Esophagus muscularis mucosa (tissue), 4 donors: ENCODE data around the gene TMEM150C. TPM values are rescaled to one million over a fixed set of nuclear protein-coding genes. Genes with fewer than 3 reads are reported as not detected.

ENCODE experiments used
- DNase-seq: peaks from one replicate; pipeline ENCODE4 v3.0.0-alpha.2; 2017; ENCODE audit errors: extremely low spot score
- H3K27ac ChIP-seq, 4 donors: fragments of 200-600 bp; sonication (generic); replicated peaks in 1 of 4; 1 replicate in 3 of 4; 2 replicates in 1 of 4; pipeline ENCODE4 v1.5.1; 2016 to 2019; ENCODE audit warnings: mild to moderate bottlenecking in 1 of 4
- H3K27me3 ChIP-seq, 4 donors: fragments of 200-600 bp; sonication (generic); one replicate each; pipeline versions ENCODE4 v1.5.1 to v1.6.0; 2016 to 2019
- H3K36me3 ChIP-seq, 4 donors: fragments of 200-600 bp; sonication (generic); one replicate each; pipeline ENCODE4 v1.5.1; 2016 to 2019
- H3K4me1 ChIP-seq, 4 donors: fragments of 200-600 bp; sonication (generic); one replicate each; pipeline ENCODE4 v1.5.1; 2016 to 2019
- H3K4me3 ChIP-seq, 4 donors: fragments of 200-600 bp; sonication (generic); 1 replicate in 2 of 4; 2 replicates in 2 of 4; pipeline ENCODE4 v1.5.1; 2016 to 2019; ENCODE audit warnings: mild to moderate bottlenecking in 4 of 4, moderate library complexity in 1 of 4
- H3K9me3 ChIP-seq, 4 donors: fragments of 200-600 bp; sonication (generic); 1 replicate in 3 of 4; 2 replicates in 1 of 4; pipeline ENCODE4 v1.5.1; 2016 to 2019
- CTCF ChIP-seq, 3 experiments: fragments of 200-600 bp in 2 of 3; fragments of 450-650 bp in 1 of 3; sonication (generic) in 2 of 3; IDR thresholded peaks; one replicate each; pipeline ENCODE4 v1.5.1; 2017 to 2019; ENCODE audit warnings: antibody characterized with exemption in 3 of 3, mild to moderate bottlenecking in 2 of 3, moderate library complexity in 1 of 3
- EP300 ChIP-seq: sonication (generic); formaldehyde crosslinking; IDR thresholded peaks from one replicate; pipeline ENCODE4 v1.6.1; 2017; ENCODE audit warnings: antibody characterized with exemption
- POLR2A ChIP-seq: fragments of 450-650 bp; IDR thresholded peaks from one replicate; pipeline ENCODE4 v1.6.1; 2017; ENCODE audit warnings: antibody characterized with exemption, moderate library complexity, mild to moderate bottlenecking, low read depth
- POLR2AphosphoS5 ChIP-seq, 2 donors: sonication (generic); formaldehyde crosslinking; IDR thresholded peaks; one replicate each; pipeline ENCODE4 v1.6.1; 2017; ENCODE audit warnings: antibody characterized with exemption in 2 of 2
- WGBS: methylation state at CpG from one replicate; pipeline ENCODE4 v1.1.5; 2018; 5-methylcytosine and 5-hydroxymethylcytosine counted together
- intact Hi-C: fragments of 100-400 bp; cut with DNase I; formaldehyde crosslinking; loops from one replicate; pipeline ENCODE4 v1.15.1; 2023
- total RNA-seq, 4 donors: library from RNA; depleted of rRNA; stranded (reverse); fragments of >200 nt; gene quantifications; one replicate each; pipeline versions ENCODE4 v1.1.0 to v1.2.1, GENCODE V29; 2016

The TMEM150C gene
- total RNA-seq, 4 donors from 2014 or later: 3.3 to 8.3 (median 5.6) TPM

GRCh38 chr4:82579932-82580331 is 18.1 kb upstream of the TMEM150C start:
- Histone ChIP-seq H3K4me1 (peaks cover 0 to 6% (median 0%) of the 10 kb centered on the region in 4 donors), H3K4me3 (no peak overlapping the region), H3K27me3 (no peaks in the 10 kb centered on the region), H3K9me3 (no peaks in the 10 kb centered on the region), H3K36me3 (no peaks in the 10 kb centered on the region), H3K27ac (no peak overlapping the region)
- intact Hi-C loops: no loop called here
- no peak for DNase-seq
- 80% methylated on average over 5 of the region's 5 CpGs for WGBS
- TF ChIP-seq POLR2AphosphoS5 (IDR thresholded peaks at IDR 0.05) (no peak), EP300 (no peak), CTCF (IDR thresholded peaks at IDR 0.05) (no peak), POLR2A (no peak)

- no peaks in the 10 kb centered on the region for H3K36me3 ChIP-seq
- intact Hi-C loops: no loop called here
- no peak for DNase-seq
Measured at GRCh38 chr4:82578935-82579334, 17.1 kb upstream of the TMEM150C start.

GRCh38 chr4:82577451-82577850 is 15.7 kb upstream of the TMEM150C start:
- H3K4me1 ChIP-seq: no peaks in the 10 kb centered on the region
- intact Hi-C loops: no loop called here
- H3K36me3 ChIP-seq: no peaks in the 10 kb centered on the region
- no peak overlapping the region for H3K27ac ChIP-seq
- H3K9me3 ChIP-seq: no peaks in the 10 kb centered on the region
- no peak overlapping the region for H3K4me3 ChIP-seq
- H3K27me3 ChIP-seq: no peaks in the 10 kb centered on the region
- WGBS: 82% methylated on average over 1 of the region's 1 CpG
- TF ChIP-seq POLR2A: no peak
- TF ChIP-seq CTCF (IDR thresholded peaks at IDR 0.05): no peak
- no peak for TF ChIP-seq EP300
- no peak for TF ChIP-seq POLR2AphosphoS5 (IDR thresholded peaks at IDR 0.05)
- no peak for DNase-seq

More at GRCh38 chr4:82578935-82579334, 17.1 kb upstream of the TMEM150C start:
- Histone ChIP-seq H3K9me3 (no peaks in the 10 kb centered on the region), H3K4me3 (no peak overlapping the region), H3K27me3 (no peaks in the 10 kb centered on the region), H3K4me1 (peaks cover 0 to 4% (median 0%) of the 10 kb centered on the region in 4 donors), H3K27ac (no peak overlapping the region)
- whole genome bisulfite sequencing: 90% methylated on average over 2 of the region's 2 CpGs
- TF ChIP-seq POLR2A: no peak
- no peak for TF ChIP-seq POLR2AphosphoS5 (IDR thresholded peaks at IDR 0.05)
- no peak for TF ChIP-seq CTCF (IDR thresholded peaks at IDR 0.05)
- no peak for TF ChIP-seq EP300

- H3K4me3 ChIP-seq: no peak overlapping the region
- H3K27ac ChIP-seq: no peak overlapping the region
- no peak for DNase-seq
- H3K36me3 ChIP-seq: no peaks in the 10 kb centered on the region
- TF ChIP-seq POLR2A (no peak), EP300 (no peak), CTCF (IDR thresholded peaks at IDR 0.05) (no peak), POLR2AphosphoS5 (IDR thresholded peaks at IDR 0.05) (no peak)
- H3K4me1 ChIP-seq: no peaks in the 10 kb centered on the region
- intact Hi-C loops: no loop called here
- 58% methylated on average over 3 of the region's 3 CpGs for WGBS
- H3K9me3 ChIP-seq: no peaks in the 10 kb centered on the region
- H3K27me3 ChIP-seq: no peaks in the 10 kb centered on the region
Measured at GRCh38 chr4:82569727-82570126, 7.9 kb upstream of the TMEM150C start.

- H3K4me1 ChIP-seq: no peaks in the 10 kb centered on the region
- DNase-seq: no peak
- H3K27ac ChIP-seq: no peak overlapping the region
- 91% methylated on average over 5 of the region's 5 CpGs for WGBS
- H3K4me3 ChIP-seq: no peak overlapping the region
- no peak for TF ChIP-seq POLR2AphosphoS5 (IDR thresholded peaks at IDR 0.05)
- no peak for TF ChIP-seq EP300
- TF ChIP-seq CTCF (IDR thresholded peaks at IDR 0.05): no peak
- no peak for TF ChIP-seq POLR2A
- no peaks in the 10 kb centered on the region for H3K36me3 ChIP-seq
- H3K27me3 ChIP-seq: no peaks in the 10 kb centered on the region
- H3K9me3 ChIP-seq: no peaks in the 10 kb centered on the region
- intact Hi-C loops: no loop called here
Measured at GRCh38 chr4:82569076-82569475, 7.3 kb upstream of the TMEM150C start.
